Measurements from ENCODE around the gene IDH3A. TPM values are rescaled to one million over a fixed set of nuclear protein-coding genes. Genes with fewer than 3 reads are reported as not detected.

IDH3A gene
- total RNA-seq, 1 experiment from 2014 or later = 116 TPM

DNA sequence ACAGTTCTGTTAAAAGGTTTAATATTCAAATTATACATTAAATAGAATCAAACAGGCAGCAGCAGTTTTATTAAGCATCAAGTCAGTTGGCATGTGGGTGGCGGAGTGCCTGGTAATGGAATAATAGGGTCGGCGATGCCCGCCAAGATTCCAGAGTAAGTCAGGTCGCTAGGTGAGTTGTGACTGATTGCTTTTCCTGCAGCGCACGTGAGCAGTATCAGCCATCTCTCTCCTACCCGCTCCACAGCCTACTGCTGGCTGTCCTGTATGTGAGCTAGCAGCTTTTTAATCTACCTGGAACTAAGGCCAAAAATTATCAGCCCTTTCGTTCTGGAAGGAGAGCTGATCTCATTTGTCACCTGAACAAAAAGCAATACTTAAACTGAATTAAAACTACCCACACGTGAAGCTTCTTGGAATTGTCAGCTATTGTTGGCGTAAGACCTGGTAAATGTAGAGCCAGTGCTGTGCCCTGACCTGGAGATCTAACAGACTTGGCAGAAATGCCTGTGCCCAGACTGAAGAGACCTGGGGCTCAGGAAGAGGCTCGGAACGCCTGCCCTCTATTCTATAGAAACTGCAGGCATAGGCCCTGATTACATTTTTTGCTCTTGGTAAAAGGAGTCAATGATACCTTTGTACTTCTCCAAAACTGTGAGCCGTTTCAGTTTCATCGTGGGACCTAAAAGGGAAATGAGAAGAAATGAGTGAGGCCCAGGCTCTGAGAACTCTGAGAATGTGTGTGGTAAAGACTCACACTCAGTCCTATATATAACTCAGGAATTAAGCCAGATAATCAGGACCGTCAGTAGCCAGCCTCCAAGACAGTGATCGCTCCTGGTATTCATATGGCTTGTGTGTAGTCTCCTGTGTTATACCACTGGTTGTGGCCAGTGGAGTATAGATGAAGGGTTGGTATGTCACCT is 21.9 kb downstream of the IDH3A start:
- no peak overlapping the region for H3K4me3 ChIP-seq (ENCODE audit: low read depth in 2 of 2, low read length in 2 of 2)
- no peaks in the 10 kb centered on the region for H3K9me3 ChIP-seq (ENCODE audit: control insufficient read depth, insufficient read depth, low read depth, low read length)
- ChIA-PET POLR2A (no interaction called here), CTCF (interaction anchor here (0.6 kb wide), 1 partner anchor 62 kb away, joined by 4 read pairs; no protein-coding TSS in a partner anchor)
- DNase-seq (ENCODE audit: low read depth, low spot score) (no peak), ATAC-seq (no peak)
- H3K36me3 ChIP-seq (ENCODE audit: control insufficient read depth, insufficient read depth, low read length) = peaks cover 23% of the 10 kb centered on the region
- TF ChIP-seq TCF7L2 (IDR thresholded peaks at IDR 0.05; ENCODE audit: low read depth, low read length) = no peak
- TF ChIP-seq SIN3A (IDR thresholded peaks at IDR 0.05; ENCODE audit: borderline replicate concordance, insufficient read depth, low read depth, low read length) = no peak
- intact Hi-C loops (cut with micrococcal nuclease; ENCODE audit: unreplicated experiment) = no loop called here
- no peak overlapping the region for H3K27ac ChIP-seq (ENCODE audit: low read length)
- BruUV-seq (replicated peaks) = no TSS peak
- no peaks in the 10 kb centered on the region for H3K27me3 ChIP-seq (ENCODE audit: control insufficient read depth, insufficient read depth, low read length)
- in situ Hi-C loops (cut with HindIII; ENCODE audit: low pct_unique_long_range_greater_than_20kb, low sequenced_read_pairs) = no loop called here
- no peaks in the 10 kb centered on the region for H3K4me1 ChIP-seq (ENCODE audit: control insufficient read depth, insufficient read depth, low read length)

DNA sequence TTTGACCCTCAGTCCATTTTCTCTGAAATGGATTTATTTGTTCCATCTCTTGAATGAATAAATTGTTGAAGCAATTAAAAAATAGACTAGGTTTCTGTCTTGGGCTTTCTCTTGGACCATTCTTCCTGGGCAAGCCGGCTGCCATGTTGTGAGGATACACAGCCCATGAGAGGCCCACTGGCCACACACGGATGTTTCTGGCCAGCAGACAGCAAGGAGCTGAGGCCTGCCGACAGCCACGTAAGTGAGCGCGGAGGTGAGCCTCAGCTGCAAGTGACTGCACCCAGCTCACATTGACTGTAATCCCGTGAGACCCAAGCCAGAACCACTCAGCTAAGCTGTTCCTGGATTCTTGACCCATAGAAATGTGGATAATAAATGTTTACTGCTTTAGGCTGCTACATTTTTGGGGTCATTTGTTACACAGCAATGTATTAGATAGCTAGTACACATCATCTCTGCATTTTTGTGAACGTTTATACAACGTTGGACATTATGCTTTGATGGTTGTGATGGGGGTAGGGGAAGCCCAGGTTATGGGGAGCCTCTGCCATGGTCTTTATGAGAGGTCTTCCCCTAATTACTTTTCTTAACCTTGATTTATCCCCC is 22.8 kb downstream of the IDH3A start:
- no TSS peak for BruUV-seq (replicated peaks)
- DNase-seq (ENCODE audit: low read depth, low spot score) (no peak), ATAC-seq (no peak)
- ChIA-PET CTCF (no interaction called here), POLR2A (no interaction called here)
- Histone ChIP-seq H3K4me3 (ENCODE audit: low read depth in 2 of 2, low read length in 2 of 2) (no peak overlapping the region), H3K9me3 (ENCODE audit: control insufficient read depth, insufficient read depth, low read depth, low read length) (no peaks in the 10 kb centered on the region), H3K27ac (ENCODE audit: low read length) (no peak overlapping the region), H3K4me1 (ENCODE audit: control insufficient read depth, insufficient read depth, low read length) (no peaks in the 10 kb centered on the region), H3K27me3 (ENCODE audit: control insufficient read depth, insufficient read depth, low read length) (no peaks in the 10 kb centered on the region), H3K36me3 (ENCODE audit: control insufficient read depth, insufficient read depth, low read length) (peaks cover 21% of the 10 kb centered on the region)
- TF ChIP-seq POLR2AphosphoS5 (IDR thresholded peaks at IDR 0.05; ENCODE audit: low read depth, low read length) = no peak
- TF ChIP-seq, protein P1, sequence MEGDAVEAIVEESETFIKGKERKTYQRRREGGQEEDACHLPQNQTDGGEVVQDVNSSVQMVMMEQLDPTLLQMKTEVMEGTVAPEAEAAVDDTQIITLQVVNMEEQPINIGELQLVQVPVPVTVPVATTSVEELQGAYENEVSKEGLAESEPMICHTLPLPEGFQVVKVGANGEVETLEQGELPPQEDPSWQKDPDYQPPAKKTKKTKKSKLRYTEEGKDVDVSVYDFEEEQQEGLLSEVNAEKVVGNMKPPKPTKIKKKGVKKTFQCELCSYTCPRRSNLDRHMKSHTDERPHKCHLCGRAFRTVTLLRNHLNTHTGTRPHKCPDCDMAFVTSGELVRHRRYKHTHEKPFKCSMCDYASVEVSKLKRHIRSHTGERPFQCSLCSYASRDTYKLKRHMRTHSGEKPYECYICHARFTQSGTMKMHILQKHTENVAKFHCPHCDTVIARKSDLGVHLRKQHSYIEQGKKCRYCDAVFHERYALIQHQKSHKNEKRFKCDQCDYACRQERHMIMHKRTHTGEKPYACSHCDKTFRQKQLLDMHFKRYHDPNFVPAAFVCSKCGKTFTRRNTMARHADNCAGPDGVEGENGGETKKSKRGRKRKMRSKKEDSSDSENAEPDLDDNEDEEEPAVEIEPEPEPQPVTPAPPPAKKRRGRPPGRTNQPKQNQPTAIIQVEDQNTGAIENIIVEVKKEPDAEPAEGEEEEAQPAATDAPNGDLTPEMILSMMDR (IDR thresholded peaks at IDR 0.05) = no peak
- TF ChIP-seq, protein P2, sequence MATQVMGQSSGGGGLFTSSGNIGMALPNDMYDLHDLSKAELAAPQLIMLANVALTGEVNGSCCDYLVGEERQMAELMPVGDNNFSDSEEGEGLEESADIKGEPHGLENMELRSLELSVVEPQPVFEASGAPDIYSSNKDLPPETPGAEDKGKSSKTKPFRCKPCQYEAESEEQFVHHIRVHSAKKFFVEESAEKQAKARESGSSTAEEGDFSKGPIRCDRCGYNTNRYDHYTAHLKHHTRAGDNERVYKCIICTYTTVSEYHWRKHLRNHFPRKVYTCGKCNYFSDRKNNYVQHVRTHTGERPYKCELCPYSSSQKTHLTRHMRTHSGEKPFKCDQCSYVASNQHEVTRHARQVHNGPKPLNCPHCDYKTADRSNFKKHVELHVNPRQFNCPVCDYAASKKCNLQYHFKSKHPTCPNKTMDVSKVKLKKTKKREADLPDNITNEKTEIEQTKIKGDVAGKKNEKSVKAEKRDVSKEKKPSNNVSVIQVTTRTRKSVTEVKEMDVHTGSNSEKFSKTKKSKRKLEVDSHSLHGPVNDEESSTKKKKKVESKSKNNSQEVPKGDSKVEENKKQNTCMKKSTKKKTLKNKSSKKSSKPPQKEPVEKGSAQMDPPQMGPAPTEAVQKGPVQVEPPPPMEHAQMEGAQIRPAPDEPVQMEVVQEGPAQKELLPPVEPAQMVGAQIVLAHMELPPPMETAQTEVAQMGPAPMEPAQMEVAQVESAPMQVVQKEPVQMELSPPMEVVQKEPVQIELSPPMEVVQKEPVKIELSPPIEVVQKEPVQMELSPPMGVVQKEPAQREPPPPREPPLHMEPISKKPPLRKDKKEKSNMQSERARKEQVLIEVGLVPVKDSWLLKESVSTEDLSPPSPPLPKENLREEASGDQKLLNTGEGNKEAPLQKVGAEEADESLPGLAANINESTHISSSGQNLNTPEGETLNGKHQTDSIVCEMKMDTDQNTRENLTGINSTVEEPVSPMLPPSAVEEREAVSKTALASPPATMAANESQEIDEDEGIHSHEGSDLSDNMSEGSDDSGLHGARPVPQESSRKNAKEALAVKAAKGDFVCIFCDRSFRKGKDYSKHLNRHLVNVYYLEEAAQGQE (IDR thresholded peaks at IDR 0.05; ENCODE audit: insufficient read depth in 1 of 2, low read depth in 2 of 2, low read length in 1 of 2) = no peak
- TF ChIP-seq SIN3A (IDR thresholded peaks at IDR 0.05; ENCODE audit: borderline replicate concordance, insufficient read depth, low read depth, low read length) = no peak
- TF ChIP-seq TCF7L2 (IDR thresholded peaks at IDR 0.05; ENCODE audit: low read depth, low read length) = no peak
- intact Hi-C loops (cut with micrococcal nuclease; ENCODE audit: unreplicated experiment) (no loop called here), in situ Hi-C loops (cut with HindIII; ENCODE audit: low pct_unique_long_range_greater_than_20kb, low sequenced_read_pairs) (no loop called here)
